ENCODE data around the gene ADI1. TPM values are rescaled to one million over a fixed set of nuclear protein-coding genes. Genes with fewer than 3 reads are reported as not detected.
"Not testable (repeated sequence)": the region's sequence is repeated elsewhere in the genome, so short reads cannot be mapped to it uniquely, and the experiment has no call there.

Gene ADI1
- total RNA-seq, 2 experiments from 2014 or later = 28.4 to 30.2 TPM

- peaks cover 33% of the 10 kb centered on the region for H3K36me3 ChIP-seq (ENCODE audit: insufficient read depth, low read length)
- H3K4me1 ChIP-seq (ENCODE audit: insufficient read depth, low read length) = no peaks in the 10 kb centered on the region
- ChIA-PET CTCF (no interaction called here), POLR2A (no interaction called here)
- H3K9me3 Mint-ChIP-seq = no peaks in the 10 kb centered on the region
- H3K4me3 Mint-ChIP-seq = no peak overlapping the region
- H3K9me3 ChIP-seq (ENCODE audit: control insufficient read depth in 1 of 2, insufficient read depth in 1 of 2, low read length in 2 of 2) = no peaks in the 10 kb centered on the region
- no peak overlapping the region for H3K27ac Mint-ChIP-seq
- H3K4me3 ChIP-seq (ENCODE audit: low read length) = no peak overlapping the region
- H3K27me3 ChIP-seq (ENCODE audit: control insufficient read depth in 1 of 2, insufficient read depth in 2 of 2, low read length in 2 of 2) = no peaks in the 10 kb centered on the region
- DNase-seq (no peak), ATAC-seq (ENCODE audit: poor library complexity) (no peak)
- TF ChIP-seq, protein P1, sequence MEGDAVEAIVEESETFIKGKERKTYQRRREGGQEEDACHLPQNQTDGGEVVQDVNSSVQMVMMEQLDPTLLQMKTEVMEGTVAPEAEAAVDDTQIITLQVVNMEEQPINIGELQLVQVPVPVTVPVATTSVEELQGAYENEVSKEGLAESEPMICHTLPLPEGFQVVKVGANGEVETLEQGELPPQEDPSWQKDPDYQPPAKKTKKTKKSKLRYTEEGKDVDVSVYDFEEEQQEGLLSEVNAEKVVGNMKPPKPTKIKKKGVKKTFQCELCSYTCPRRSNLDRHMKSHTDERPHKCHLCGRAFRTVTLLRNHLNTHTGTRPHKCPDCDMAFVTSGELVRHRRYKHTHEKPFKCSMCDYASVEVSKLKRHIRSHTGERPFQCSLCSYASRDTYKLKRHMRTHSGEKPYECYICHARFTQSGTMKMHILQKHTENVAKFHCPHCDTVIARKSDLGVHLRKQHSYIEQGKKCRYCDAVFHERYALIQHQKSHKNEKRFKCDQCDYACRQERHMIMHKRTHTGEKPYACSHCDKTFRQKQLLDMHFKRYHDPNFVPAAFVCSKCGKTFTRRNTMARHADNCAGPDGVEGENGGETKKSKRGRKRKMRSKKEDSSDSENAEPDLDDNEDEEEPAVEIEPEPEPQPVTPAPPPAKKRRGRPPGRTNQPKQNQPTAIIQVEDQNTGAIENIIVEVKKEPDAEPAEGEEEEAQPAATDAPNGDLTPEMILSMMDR (IDR thresholded peaks at IDR 0.05) = no peak
- H3K27me3 Mint-ChIP-seq = no peaks in the 10 kb centered on the region
- peaks cover 49% of the 10 kb centered on the region for H3K36me3 Mint-ChIP-seq (ENCODE audit: low read depth)
- intact Hi-C loops (cut with DNase I, micrococcal nuclease) = no loop called here
- H3K4me1 Mint-ChIP-seq (ENCODE audit: low read depth) = no peaks in the 10 kb centered on the region
- no peak overlapping the region for H3K27ac ChIP-seq (ENCODE audit: low read depth in 1 of 2, low read length in 2 of 2)
Measured at GRCh38 chr2:3494984-3495666, 24.2 kb downstream of the ADI1 start.

- H3K9me3 ChIP-seq (ENCODE audit: control insufficient read depth in 1 of 2, insufficient read depth in 1 of 2, low read length in 2 of 2) = no peaks in the 10 kb centered on the region
- ATAC-seq (ENCODE audit: poor library complexity) = no peak
- Mint-ChIP-seq H3K9me3 (no peaks in the 10 kb centered on the region), H3K4me1 (ENCODE audit: low read depth) (no peaks in the 10 kb centered on the region), H3K4me3 (no peak overlapping the region), H3K36me3 (ENCODE audit: low read depth) (peaks cover 34% of the 10 kb centered on the region), H3K27ac (no peak overlapping the region), H3K27me3 (no peaks in the 10 kb centered on the region)
- H3K4me3 ChIP-seq (ENCODE audit: low read length) = no peak overlapping the region
- CTCF ChIA-PET = no interaction called here
- no peaks in the 10 kb centered on the region for H3K4me1 ChIP-seq (ENCODE audit: insufficient read depth, low read length)
- H3K27ac ChIP-seq (ENCODE audit: low read depth in 1 of 2, low read length in 2 of 2) = no peak overlapping the region
- DNase-seq = no peak
- TF ChIP-seq, protein P1 (IDR thresholded peaks at IDR 0.05) = no peak
- intact Hi-C loops (cut with DNase I, micrococcal nuclease) = no loop called here
- no peaks in the 10 kb centered on the region for H3K27me3 ChIP-seq (ENCODE audit: control insufficient read depth in 1 of 2, insufficient read depth in 2 of 2, low read length in 2 of 2)
- H3K36me3 ChIP-seq (ENCODE audit: insufficient read depth, low read length) = peaks cover 20% of the 10 kb centered on the region
- POLR2A ChIA-PET = no interaction called here
Measured at GRCh38 chr2:3493615-3494007, 25.7 kb downstream of the ADI1 start.

GRCh38 chr2:3492951-3493614, 26.2 kb downstream of the ADI1 start:
- no peaks in the 10 kb centered on the region for H3K9me3 ChIP-seq (ENCODE audit: control insufficient read depth in 1 of 2, insufficient read depth in 1 of 2, low read length in 2 of 2)
- no peak for ATAC-seq (ENCODE audit: poor library complexity)
- H3K4me3 ChIP-seq (ENCODE audit: low read length) = no peak overlapping the region
- CTCF ChIA-PET = no interaction called here
- Mint-ChIP-seq H3K4me3 (no peak overlapping the region), H3K9me3 (no peaks in the 10 kb centered on the region), H3K27me3 (no peaks in the 10 kb centered on the region), H3K36me3 (ENCODE audit: low read depth) (peaks cover 29% of the 10 kb centered on the region), H3K27ac (no peak overlapping the region), H3K4me1 (ENCODE audit: low read depth) (no peaks in the 10 kb centered on the region)
- DNase-seq = no peak
- H3K36me3 ChIP-seq (ENCODE audit: insufficient read depth, low read length) = peaks cover 14% of the 10 kb centered on the region
- intact Hi-C loops (cut with DNase I, micrococcal nuclease) = no loop called here
- TF ChIP-seq, protein P1 (IDR thresholded peaks at IDR 0.05) = no peak
- H3K4me1 ChIP-seq (ENCODE audit: insufficient read depth, low read length) = no peaks in the 10 kb centered on the region
- H3K27me3 ChIP-seq (ENCODE audit: control insufficient read depth in 1 of 2, insufficient read depth in 2 of 2, low read length in 2 of 2) = no peaks in the 10 kb centered on the region
- no peak overlapping the region for H3K27ac ChIP-seq (ENCODE audit: low read depth in 1 of 2, low read length in 2 of 2)
- POLR2A ChIA-PET = no interaction called here

- DNase-seq; H3K27ac Mint-ChIP-seq; H3K4me3 ChIP-seq (ENCODE audit: low read length); H3K4me1 Mint-ChIP-seq (ENCODE audit: low read depth); POLR2A ChIA-PET; H3K27ac ChIP-seq (ENCODE audit: low read depth in 1 of 2, low read length in 2 of 2); H3K27me3 Mint-ChIP-seq; H3K9me3 Mint-ChIP-seq; ATAC-seq (ENCODE audit: poor library complexity); H3K36me3 ChIP-seq (ENCODE audit: insufficient read depth, low read length); H3K9me3 ChIP-seq (ENCODE audit: control insufficient read depth in 1 of 2, insufficient read depth in 1 of 2, low read length in 2 of 2); CTCF ChIA-PET; H3K27me3 ChIP-seq (ENCODE audit: control insufficient read depth in 1 of 2, insufficient read depth in 2 of 2, low read length in 2 of 2); intact Hi-C loops (cut with DNase I, micrococcal nuclease); H3K4me1 ChIP-seq (ENCODE audit: insufficient read depth, low read length); H3K4me3 Mint-ChIP-seq: not testable (repeated sequence)
- peaks cover 22% of the 10 kb centered on the region for H3K36me3 Mint-ChIP-seq (ENCODE audit: low read depth)
Measured at GRCh38 chr2:3492475-3492787, 26.9 kb downstream of the ADI1 start.

All from CD4-positive, alpha-beta T cell (primary cell).